A673 (cell line): Measurements from ENCODE around the gene CDADC1.

ENCODE experiments used
- EZH2 ChIP-seq: fragments of 200-600 bp; sonication (generic); IDR thresholded peaks from 2 replicates; pipeline ENCODE4 v1.6.1; 2017; ENCODE audit warnings: borderline replicate concordance, low read depth, mild to moderate bottlenecking, mixed read lengths, antibody characterized with exemption, low read length; ENCODE audit not compliant: poor library complexity, severe bottlenecking
- TF ChIP-seq, protein P1 (sequence below): fragments of 300-800, 200-600 bp; sonication (generic); conservative IDR thresholded peaks from 2 replicates; pipeline ENCODE4 v1.5.1; 2017; ENCODE audit warnings: low read depth, mild to moderate bottlenecking, antibody characterized with exemption, low read length, moderate library complexity, mixed read lengths

- TF ChIP-seq EZH2: no peak
- TF ChIP-seq, protein P1, sequence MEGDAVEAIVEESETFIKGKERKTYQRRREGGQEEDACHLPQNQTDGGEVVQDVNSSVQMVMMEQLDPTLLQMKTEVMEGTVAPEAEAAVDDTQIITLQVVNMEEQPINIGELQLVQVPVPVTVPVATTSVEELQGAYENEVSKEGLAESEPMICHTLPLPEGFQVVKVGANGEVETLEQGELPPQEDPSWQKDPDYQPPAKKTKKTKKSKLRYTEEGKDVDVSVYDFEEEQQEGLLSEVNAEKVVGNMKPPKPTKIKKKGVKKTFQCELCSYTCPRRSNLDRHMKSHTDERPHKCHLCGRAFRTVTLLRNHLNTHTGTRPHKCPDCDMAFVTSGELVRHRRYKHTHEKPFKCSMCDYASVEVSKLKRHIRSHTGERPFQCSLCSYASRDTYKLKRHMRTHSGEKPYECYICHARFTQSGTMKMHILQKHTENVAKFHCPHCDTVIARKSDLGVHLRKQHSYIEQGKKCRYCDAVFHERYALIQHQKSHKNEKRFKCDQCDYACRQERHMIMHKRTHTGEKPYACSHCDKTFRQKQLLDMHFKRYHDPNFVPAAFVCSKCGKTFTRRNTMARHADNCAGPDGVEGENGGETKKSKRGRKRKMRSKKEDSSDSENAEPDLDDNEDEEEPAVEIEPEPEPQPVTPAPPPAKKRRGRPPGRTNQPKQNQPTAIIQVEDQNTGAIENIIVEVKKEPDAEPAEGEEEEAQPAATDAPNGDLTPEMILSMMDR: no peak
Observed at GRCh38 chr13:49298903-49299605, 51.3 kb downstream of the CDADC1 start.
